CD8-positive, alpha-beta memory T cell (primary cell): ENCODE measurements around the gene ARR3. TPM values are rescaled to one million over a fixed set of nuclear protein-coding genes. Genes with fewer than 3 reads are reported as not detected.

Experiments used
- CTCF ChIA-PET: fragments of 350-600 bp; sonication (Branson Sonifier 250); formaldehyde crosslinking; loops from one replicate; lab custom pipeline; 2021; ENCODE audit warnings: antibody characterized with exemption; lab: Charles Lee
- POLR2A ChIA-PET: fragments of 350-600 bp; sonication (Branson Sonifier 250); formaldehyde crosslinking; loops from one replicate; lab custom pipeline; 2021; ENCODE audit warnings: antibody characterized with exemption; lab: Charles Lee
- DNase-seq, 5 donors: peaks; one replicate each; pipeline versions ENCODE4 v3.0.0 to v3.0.0-alpha.2; 2020 to 2022; ENCODE audit warnings: mixed read lengths in 1 of 5
- H3K27ac ChIP-seq: one replicate; pipeline ENCODE4 v1.7.0; 2013; ENCODE audit warnings: low read depth, mild to moderate bottlenecking, low read length, moderate library complexity
- H3K27me3 ChIP-seq: 2 replicates; pipeline ENCODE4 v1.7.0; 2013; ENCODE audit warnings: low read length, mild to moderate bottlenecking; ENCODE audit not compliant: insufficient read depth, poor library complexity, severe bottlenecking
- H3K36me3 ChIP-seq: 2 replicates; pipeline ENCODE4 v1.7.0; 2013; ENCODE audit warnings: mild to moderate bottlenecking, low read length, moderate library complexity; ENCODE audit not compliant: insufficient read depth
- H3K4me1 ChIP-seq: 2 replicates; pipeline ENCODE4 v1.7.0; 2013; ENCODE audit warnings: mild to moderate bottlenecking, low read length, moderate library complexity; ENCODE audit not compliant: insufficient read depth
- H3K4me3 ChIP-seq: 2 replicates; pipeline ENCODE4 v1.7.0; 2013; ENCODE audit warnings: mild to moderate bottlenecking, low read length
- H3K9me3 ChIP-seq: 2 replicates; pipeline ENCODE4 v1.7.0; 2013; ENCODE audit warnings: mild to moderate bottlenecking, low read length
- H3K27ac Mint-ChIP-seq, 8 donors: one replicate each; pipeline ENCODE4 v1.8.0; 2020 to 2021; ENCODE audit warnings: mixed read lengths in 8 of 8, mild to moderate bottlenecking in 6 of 8, inconsistent platforms in 3 of 8, moderate library complexity in 3 of 8
- H3K27me3 Mint-ChIP-seq, 2 donors: one replicate each; pipeline ENCODE4 v1.8.0; 2020 to 2021; ENCODE audit warnings: mixed read lengths in 2 of 2, mild to moderate bottlenecking in 1 of 2, moderate library complexity in 1 of 2
- H3K36me3 Mint-ChIP-seq, 3 donors: one replicate each; pipeline ENCODE4 v1.8.0; 2020 to 2021; ENCODE audit warnings: mixed read lengths in 3 of 3, inconsistent platforms in 1 of 3, mild to moderate bottlenecking in 1 of 3
- H3K4me1 Mint-ChIP-seq, 3 donors: one replicate each; pipeline ENCODE4 v1.8.0; 2020 to 2021; ENCODE audit warnings: mixed read lengths in 3 of 3, inconsistent platforms in 1 of 3, mild to moderate bottlenecking in 1 of 3
- H3K4me3 Mint-ChIP-seq, 7 donors: one replicate each; pipeline ENCODE4 v1.8.0; 2020 to 2021; ENCODE audit warnings: mixed read lengths in 7 of 7, mild to moderate bottlenecking in 6 of 7, moderate library complexity in 4 of 7, inconsistent platforms in 2 of 7
- H3K9me3 Mint-ChIP-seq, 5 donors: one replicate each; pipeline ENCODE4 v1.8.0; 2020 to 2022; ENCODE audit warnings: mixed read lengths in 5 of 5, mild to moderate bottlenecking in 3 of 5, moderate library complexity in 2 of 5, inconsistent platforms in 1 of 5
- polyA plus RNA-seq: library from polyadenylated mRNA; unstranded; fragments of 300-500 nt; fragmentation: Illumina TruSeq; gene quantifications from one replicate; pipeline ENCODE4 v1.2.3, GENCODE V29; 2021
- total RNA-seq, 2 experiments: library from RNA; stranded (reverse); gene quantifications; one replicate each; pipeline ENCODE4 v1.2.3, GENCODE V29; 2021

Gene ARR3
- total and polyA plus RNA-seq, 3 experiments from 2014 or later = not detected

- H3K9me3 Mint-ChIP-seq = no peaks in the 10 kb centered on the region
- ChIA-PET CTCF (no interaction called here), POLR2A (no interaction called here)
- Histone ChIP-seq H3K27ac (no peak overlapping the region), H3K27me3 (no peaks in the 10 kb centered on the region), H3K9me3 (no peaks in the 10 kb centered on the region), H3K36me3 (no peaks in the 10 kb centered on the region), H3K4me3 (no peak overlapping the region), H3K4me1 (no peaks in the 10 kb centered on the region)
- H3K27ac Mint-ChIP-seq = no peak overlapping the region
- no peaks in the 10 kb centered on the region for H3K4me1 Mint-ChIP-seq
- H3K4me3 Mint-ChIP-seq = no peak overlapping the region
- H3K27me3 Mint-ChIP-seq = peaks cover 0 to 4% of the 10 kb centered on the region in 2 donors
- DNase-seq = no peak
- H3K36me3 Mint-ChIP-seq = no peaks in the 10 kb centered on the region
Observed at GRCh38 chrX:70324326-70324725, 56.2 kb downstream of the ARR3 start.

GRCh38 chrX:70331161-70331560 lies 63.0 kb downstream of the ARR3 start:
- no peak for DNase-seq
- Mint-ChIP-seq H3K27me3 (no peaks in the 10 kb centered on the region), H3K36me3 (no peaks in the 10 kb centered on the region), H3K4me1 (no peaks in the 10 kb centered on the region), H3K27ac (no peak overlapping the region), H3K4me3 (no peak overlapping the region), H3K9me3 (no peaks in the 10 kb centered on the region)
- Histone ChIP-seq H3K27me3 (no peaks in the 10 kb centered on the region), H3K4me3 (no peak overlapping the region), H3K9me3 (no peaks in the 10 kb centered on the region), H3K36me3 (no peaks in the 10 kb centered on the region), H3K4me1 (no peaks in the 10 kb centered on the region), H3K27ac (no peak overlapping the region)
- ChIA-PET CTCF (no interaction called here), POLR2A (no interaction called here)

Other genes starting within 250 kb of the ARR3 start
- gene AWAT2, start 218.4 kb upstream of the ARR3 start, total RNA-seq = not detected
- gene AWAT2, start 218.4 kb upstream of the ARR3 start, polyA plus RNA-seq = not detected
- not detected for gene OTUD6A, start 205.9 kb upstream of the ARR3 start, total RNA-seq
- not detected for gene OTUD6A, start 205.9 kb upstream of the ARR3 start, polyA plus RNA-seq
- 10 to 100 TPM; 33.6 TPM for gene IGBP1, start 134.9 kb upstream of the ARR3 start, total RNA-seq
- gene IGBP1, start 134.9 kb upstream of the ARR3 start, polyA plus RNA-seq = 59.3 TPM
- not detected for gene DGAT2L6, start 90.9 kb upstream of the ARR3 start, total RNA-seq
- not detected for gene DGAT2L6, start 90.9 kb upstream of the ARR3 start, polyA plus RNA-seq
- not detected for gene AWAT1, start 33.7 kb upstream of the ARR3 start, total RNA-seq
- not detected for gene AWAT1, start 33.7 kb upstream of the ARR3 start, polyA plus RNA-seq
- gene P2RY4, start 8.1 kb upstream of the ARR3 start, total RNA-seq = under 1 TPM in 1 of 2 experiments, not detected in 1; 0.18 TPM
- gene P2RY4, start 8.1 kb upstream of the ARR3 start, polyA plus RNA-seq = not detected
- gene RAB41, start 13.8 kb downstream of the ARR3 start, total RNA-seq = not detected
- gene RAB41, start 13.8 kb downstream of the ARR3 start, polyA plus RNA-seq = not detected
- 10 to 100 TPM; 26.4 to 28.9 TPM for gene PDZD11, start 21.6 kb downstream of the ARR3 start, total RNA-seq
- gene PDZD11, start 21.6 kb downstream of the ARR3 start, polyA plus RNA-seq = 40.7 TPM
- 10 to 100 TPM; 16.5 to 17.7 TPM for gene KIF4A, start 21.8 kb downstream of the ARR3 start, total RNA-seq
- gene KIF4A, start 21.8 kb downstream of the ARR3 start, polyA plus RNA-seq = not detected
- gene GDPD2, start 155.0 kb downstream of the ARR3 start, total RNA-seq = under 1 TPM in 1 of 2 experiments, not detected in 1; 0.09 TPM
- not detected for gene GDPD2, start 155.0 kb downstream of the ARR3 start, polyA plus RNA-seq
- 10 to 100 TPM; 28.1 to 30.4 TPM for gene DLG3, start 176.5 kb downstream of the ARR3 start, total RNA-seq
- gene DLG3, start 176.5 kb downstream of the ARR3 start, polyA plus RNA-seq = 13.5 TPM